ENCODE results near the gene OSBPL2.

Gene OSBPL2

GRCh38 chr20:62303340-62304226 lies 65.3 kb downstream of the OSBPL2 start:
- no peak for DNase-seq

DNA sequence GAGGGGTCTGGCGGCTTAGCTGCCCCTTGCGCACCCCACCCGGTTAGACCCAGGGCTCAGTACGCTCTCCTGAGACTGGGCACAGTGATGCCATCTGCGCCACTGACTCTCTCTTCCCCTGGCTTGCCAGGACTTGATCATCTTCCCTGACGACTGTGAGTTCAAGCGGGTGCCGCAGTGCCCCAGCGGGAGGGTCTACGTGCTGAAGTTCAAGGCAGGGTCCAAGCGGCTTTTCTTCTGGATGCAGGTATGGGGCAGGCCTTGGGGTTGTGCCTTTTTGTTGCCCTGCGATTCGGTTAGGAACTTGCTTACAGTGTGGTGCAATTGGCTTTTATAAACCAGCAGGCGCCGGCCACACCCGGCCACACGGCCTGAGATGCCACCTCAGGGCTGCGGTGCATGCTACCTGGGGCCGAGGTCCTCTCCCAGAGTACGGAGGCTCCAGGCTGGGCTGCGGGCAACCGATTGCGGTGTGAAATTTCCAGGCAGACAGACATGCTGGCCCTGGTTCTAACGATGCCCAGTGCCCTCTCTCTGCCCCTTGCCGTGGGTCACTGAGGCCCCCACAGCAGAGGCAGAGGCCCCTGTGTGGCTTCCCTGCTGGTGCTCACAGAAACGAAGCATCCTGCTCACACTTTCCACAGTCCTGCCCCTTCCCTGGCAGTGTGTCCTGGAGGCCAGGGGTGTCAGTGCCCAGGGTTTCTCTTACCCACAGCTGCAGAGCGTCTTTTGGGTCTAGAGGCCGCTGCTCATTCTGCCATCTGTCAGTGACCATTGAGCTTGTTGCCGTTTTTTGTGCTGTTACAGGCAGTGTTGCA lies 66.2 kb downstream of the OSBPL2 start:
- DNase-seq = no peak

GRCh38 chr20:62305149-62305764 lies 66.9 kb downstream of the OSBPL2 start:
- DNase-seq = no peak

GRCh38 chr20:62305765-62306413 lies 67.6 kb downstream of the OSBPL2 start:
- no peak for DNase-seq

DNA sequence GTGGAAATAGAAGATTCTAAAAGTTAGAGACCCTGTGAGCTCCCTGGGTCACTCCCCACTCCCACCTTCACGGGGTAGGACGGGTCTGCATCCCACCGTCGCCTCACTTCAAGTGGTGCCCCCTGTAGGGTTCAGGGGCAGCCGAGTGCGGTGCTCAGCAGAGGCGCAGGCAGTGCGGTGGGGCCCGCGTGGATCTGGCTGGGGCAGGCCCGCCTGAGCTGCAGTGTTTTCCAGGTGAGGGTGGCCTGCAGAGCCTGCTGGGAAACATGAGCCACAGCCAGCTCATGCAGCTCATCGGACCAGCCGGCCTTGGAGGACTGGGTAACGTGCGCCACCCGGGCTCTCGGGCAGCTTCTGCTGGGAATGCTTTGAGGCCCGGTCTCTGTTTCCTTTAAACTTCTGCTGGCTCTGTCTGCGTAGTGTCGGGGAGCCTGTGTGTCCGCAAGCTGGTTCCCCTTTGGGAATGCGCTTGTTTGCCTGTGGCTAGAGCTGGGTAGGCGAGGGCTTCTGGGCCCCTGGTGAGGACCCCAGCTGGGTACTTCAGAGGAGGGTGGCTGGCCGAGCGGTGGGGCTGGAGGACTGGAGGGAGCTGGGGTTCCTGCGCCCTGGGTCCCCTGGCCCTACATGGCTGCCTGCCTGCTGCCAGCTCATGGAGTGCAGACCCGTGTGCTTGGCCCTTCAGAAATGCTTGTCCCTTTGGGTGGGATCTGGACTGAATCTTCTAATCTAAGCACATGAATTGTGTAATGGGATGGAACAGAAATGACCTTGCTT lies 68.3 kb downstream of the OSBPL2 start:
- DNase-seq = no peak

DNA sequence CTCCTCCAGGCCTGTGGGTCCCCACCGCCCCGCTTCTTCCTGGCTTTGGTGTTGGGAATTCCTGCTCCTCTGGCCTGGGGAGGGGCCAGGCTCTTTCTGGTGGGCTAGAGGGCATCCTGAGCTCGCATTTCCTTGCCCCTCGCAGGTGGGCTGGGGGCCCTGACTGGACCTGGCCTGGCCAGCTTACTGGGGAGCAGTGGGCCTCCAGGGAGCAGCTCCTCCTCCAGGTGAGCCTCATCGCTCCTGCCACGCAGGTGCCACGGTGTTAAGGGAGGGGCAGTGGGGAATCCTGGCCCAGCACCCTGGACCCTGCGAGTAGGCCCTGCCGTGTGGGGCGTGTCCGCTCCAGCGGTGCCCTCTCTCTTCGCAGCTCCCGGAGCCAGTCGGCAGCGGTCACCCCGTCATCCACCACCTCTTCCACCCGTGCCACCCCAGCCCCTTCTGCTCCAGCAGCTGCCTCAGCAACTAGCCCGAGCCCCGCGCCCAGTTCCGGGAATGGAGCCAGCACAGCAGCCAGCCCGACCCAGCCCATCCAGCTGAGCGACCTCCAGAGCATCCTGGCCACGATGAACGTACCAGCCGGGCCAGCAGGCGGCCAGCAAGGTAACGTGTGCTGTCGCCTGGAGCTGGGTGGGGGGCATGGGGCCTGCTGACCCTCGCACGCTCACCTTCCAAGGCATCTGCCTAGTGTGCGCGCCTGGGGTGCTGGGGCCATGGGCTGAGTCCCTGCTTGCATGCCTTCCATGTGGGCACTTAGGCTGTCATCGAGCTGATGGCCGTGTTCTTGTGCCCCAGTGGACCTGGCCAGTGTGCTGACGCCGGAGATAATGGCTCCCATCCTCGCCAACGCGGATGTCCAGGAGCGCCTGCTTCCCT lies 69.1 kb downstream of the OSBPL2 start:
- no peak for DNase-seq

DNA sequence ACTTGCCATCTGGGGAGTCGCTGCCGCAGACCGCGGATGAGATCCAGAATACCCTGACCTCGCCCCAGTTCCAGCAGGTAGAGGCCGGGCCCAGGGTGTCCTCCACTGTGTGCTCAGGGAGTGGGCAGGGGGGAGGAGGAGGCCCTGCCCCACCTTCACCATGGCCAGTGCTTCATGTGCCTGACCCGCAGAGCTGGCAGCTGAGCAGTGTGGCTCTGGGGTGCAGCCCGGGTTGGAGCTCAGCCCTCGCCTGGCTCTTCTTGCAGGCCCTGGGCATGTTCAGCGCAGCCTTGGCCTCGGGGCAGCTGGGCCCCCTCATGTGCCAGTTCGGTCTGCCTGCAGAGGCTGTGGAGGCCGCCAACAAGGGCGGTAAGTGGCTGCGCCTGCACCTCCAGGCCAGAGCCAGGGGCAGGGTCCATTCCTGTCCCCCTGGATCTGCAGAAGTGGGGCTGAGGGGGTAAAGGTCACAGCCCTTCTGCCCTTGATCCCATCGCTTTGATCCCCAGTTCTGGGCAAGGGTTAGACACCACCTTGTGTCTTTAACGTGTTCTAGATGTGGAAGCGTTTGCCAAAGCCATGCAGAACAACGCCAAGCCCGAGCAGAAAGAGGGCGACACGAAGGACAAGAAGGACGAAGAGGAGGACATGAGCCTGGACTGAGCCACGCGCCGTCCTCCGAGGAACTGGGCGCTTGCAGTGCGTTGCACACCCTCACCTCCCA lies 69.9 kb downstream of the OSBPL2 start:
- no peak for DNase-seq

GRCh38 chr20:62309198-62309944 lies 71.0 kb downstream of the OSBPL2 start:
- DNase-seq = no peak

DNA sequence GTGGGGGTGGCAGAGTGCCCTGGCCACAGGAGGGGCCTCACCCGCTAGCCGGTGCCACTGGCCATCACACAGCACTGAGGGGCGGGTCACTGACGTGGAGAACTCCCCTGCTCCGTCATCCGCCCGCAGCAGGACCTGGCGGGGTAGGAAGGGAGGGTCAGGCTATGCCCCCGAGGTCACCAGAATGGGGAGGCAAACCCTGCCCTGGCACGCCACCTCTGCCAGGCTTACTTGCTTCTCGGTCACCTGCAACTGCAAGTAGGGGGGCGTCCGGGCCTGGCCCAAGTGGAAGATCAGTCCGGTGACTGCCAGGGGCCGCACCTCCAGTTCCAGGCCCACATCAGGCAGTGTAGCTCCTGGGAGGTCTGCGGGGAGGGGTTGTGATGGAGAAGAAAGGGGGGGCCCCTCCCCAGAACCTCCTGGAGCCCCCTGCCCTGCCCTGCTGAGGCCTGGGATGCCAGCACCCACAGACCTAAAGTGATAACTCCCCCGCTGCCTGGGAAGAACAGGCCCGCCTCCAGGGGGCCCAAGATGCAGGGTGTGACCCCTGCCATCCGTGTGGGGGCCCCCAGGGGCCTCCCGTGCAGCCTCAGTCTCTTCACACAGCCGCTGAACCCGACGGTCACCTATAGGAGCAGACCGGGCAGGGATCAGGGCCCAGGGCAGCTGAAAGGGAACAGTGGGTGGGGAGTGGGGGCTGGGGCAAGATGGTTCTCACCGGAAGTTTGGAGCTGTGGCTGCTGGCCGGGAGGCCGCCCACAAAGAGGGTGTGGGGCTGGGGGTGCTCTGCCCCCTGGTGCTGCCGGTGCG lies 71.8 kb downstream of the OSBPL2 start:
- DNase-seq = no peak

- DNase-seq = no peak
Measured at GRCh38 chr20:62310757-62311121, 72.4 kb downstream of the OSBPL2 start.

GRCh38 chr20:62311150-62311549 lies 72.8 kb downstream of the OSBPL2 start:
- DNase-seq = no peak

DNA sequence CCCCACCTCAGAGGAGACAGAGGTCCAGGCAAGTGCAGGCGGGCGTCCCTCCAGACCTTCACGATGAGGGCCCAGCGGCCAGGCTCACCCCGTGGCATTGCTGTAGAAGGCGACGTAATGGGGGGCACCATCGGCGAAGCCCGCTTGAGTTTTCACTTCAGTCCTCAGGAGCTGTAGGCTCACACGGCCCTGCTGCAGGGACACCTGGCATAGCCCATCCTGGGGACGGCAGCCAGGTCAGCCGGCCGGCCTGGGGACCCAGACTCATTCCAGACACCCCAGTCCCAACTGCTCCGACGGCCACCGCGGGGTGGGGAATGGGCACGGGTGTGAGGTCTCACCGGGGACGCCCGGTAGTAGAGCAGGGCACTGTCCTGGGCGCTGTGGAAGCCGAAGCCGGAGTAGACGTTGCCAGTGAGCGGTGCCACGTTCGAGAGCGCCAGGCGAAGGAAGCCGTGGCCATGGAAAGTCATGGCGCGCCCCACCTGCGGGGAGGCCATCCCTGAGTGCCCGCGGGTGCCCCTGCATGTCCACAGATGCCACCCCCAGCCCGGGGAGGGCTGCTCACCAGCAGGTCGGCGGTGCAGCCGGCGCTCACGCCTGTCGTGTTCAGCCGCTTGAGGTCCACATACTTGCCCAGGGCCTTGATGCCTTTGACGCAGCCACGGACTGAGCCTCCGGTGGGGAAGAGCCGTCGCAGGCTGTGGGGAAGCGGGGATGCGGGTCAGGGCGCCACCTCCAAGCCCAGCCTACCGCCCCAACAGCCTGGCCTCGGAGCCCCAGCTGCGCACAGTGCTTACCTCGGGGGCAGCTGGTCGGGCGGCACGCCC lies 73.7 kb downstream of the OSBPL2 start:
- DNase-seq = no peak

DNA sequence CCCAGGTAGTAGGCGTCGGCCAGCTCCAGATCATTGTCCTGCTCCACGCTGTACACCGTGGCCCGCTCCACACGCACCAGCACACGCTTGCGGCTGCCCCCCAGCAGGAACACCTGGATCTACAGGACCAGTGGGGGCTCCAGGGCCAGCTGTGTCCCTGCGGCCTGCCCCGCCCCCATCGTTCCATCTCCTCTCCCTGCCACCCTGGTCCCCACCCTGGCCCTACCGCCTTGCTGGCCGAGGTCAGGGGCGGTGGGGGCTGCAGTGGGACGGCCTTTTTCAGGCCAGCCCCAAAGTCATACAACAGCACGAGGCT lies 74.3 kb downstream of the OSBPL2 start:
- DNase-seq = no peak

DNA sequence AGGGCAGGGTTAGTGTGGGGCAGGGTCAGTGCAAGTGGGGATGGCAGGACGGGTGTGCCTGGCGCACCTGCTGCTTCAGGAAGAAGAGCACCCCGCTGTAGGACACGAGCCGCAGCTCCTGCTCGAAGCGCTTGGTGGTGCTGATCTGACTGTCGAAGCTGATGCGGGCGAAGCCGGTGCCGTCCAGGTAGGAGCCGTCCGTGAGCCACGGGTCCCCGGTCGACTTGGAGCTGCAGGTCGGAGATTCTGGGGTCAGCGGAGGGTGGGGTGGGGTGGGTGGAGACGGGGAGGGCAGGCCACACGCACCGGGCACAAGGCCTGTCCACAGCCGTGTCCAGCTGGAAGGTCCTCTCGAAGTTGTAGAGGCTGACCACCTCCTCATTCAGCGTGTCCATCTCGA lies 74.7 kb downstream of the OSBPL2 start:
- DNase-seq = no peak

DNA sequence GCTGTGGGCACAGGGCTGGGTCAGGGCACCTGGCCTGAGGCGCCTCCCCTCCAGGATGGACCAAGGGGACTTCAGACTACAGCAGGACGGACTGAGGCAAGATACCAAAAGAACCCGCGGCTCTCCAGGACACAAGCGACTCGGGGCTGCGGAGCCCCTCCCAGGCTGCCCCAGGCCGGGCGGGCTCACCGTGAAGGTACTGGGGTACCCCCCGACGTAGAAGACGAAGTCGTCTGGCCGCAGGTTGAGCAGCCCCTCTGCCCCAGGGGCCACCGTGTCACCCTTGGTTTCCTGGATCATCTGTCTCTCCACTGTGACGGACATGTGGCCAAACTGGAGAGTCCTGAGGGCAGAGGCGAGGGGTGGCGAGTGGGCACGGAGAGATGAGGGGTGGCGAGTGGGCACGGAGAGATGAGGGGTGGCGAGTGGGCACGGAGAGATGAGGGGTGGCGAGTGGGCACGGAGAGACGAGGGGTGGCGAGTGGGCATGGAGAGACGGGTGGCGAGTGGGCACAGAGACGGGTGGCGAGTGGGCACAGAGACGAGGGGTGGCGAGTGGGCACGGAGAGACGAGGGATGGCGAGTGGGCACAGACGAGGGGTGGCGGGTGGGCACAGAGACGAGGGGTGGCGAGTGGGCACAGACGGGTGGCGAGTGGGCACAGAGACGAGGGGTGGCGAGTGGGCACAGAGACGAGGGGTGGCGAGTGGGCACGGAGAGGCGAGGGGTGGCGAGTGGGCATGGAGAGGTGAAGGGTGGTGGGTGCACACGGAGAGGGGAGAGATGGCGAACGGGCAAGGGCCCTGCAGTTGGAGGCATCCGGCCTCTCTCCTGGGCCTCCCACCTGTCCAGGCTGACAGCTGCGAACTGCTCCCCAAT lies 75.4 kb downstream of the OSBPL2 start:
- no peak for DNase-seq

DNA sequence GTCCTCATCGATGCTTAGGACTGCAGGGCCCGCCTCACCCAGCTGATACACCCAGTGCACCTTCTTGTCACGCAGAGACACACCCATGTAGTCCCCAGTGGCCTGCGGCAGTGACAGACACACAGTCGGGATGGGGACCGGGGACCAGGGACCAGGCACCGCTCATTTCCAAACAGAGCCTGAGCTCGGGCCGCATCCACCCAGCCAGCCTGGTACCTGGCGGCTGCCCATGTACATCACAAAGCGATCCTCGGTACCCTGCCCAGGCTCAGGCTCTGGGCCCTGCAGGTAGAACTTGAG lies 76.0 kb downstream of the OSBPL2 start:
- DNase-seq = no peak

DNA sequence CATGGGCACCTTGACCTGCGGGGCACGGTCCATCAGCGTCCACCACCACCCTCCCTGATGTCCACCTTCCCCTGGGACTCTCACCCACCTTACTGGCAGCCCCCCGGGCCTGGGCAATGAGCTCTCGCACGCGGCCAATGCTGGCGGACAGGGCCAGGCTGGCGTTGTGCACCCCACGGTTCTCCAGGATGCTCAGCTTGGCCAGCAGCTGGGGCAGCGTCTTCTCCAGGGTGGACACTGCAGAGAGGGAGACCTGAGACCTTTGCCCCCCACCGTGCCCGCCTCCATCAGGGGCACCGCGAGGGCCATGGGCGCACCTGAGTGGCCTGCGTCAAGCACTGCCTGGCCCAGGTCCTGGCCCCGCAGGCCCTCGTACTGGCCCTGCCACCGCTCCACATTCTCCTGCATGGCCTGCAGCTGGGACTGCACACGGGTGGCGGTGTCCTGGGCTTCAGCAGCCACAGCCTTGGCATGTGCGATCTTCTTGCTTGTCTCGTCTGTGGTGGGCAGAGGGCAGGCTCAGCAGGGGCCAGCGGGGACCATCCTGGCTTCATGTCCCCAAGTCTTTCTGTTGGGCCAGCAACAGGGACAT lies 76.5 kb downstream of the OSBPL2 start:
- DNase-seq = no peak

All from activated CD4-positive, alpha-beta T cell treated with anti-CD3 and anti-CD28 coated beads for 1 hour (primary cell).